GM18498 (cell line): ENCODE measurements around the gene ETV4.
A peak's percentile ranks its signal among the peaks of the same experiment; 100 is the strongest.
"Not testable (repeated sequence)": the region's sequence is repeated elsewhere in the genome, so short reads cannot be mapped to it uniquely, and the experiment has no call there.

Experiments used
- ATAC-seq: cut with Tn5 transposase; IDR thresholded peaks from one replicate; pipeline ENCODE4 v1.9.1; 2021; ENCODE audit warnings: mild to moderate bottlenecking, moderate library complexity; ENCODE audit not compliant: unreplicated experiment

Gene ETV4

GRCh38 chr17:43517615-43518386 lies 28.3 kb downstream of the ETV4 start:
- peak; percentile 71 for ATAC-seq

GRCh38 chr17:43517161-43517560 lies 29.0 kb downstream of the ETV4 start:
- ATAC-seq: peak; percentile 28

GRCh38 chr17:43515656-43516055 lies 30.5 kb downstream of the ETV4 start:
- no peak for ATAC-seq

GRCh38 chr17:43511199-43511598 lies 34.9 kb downstream of the ETV4 start:
- not testable (repeated sequence) for ATAC-seq

GRCh38 chr17:43509440-43509839 lies 36.7 kb downstream of the ETV4 start:
- ATAC-seq: not testable (repeated sequence)

GRCh38 chr17:43490621-43491020 lies 55.5 kb downstream of the ETV4 start:
- no peak for ATAC-seq

GRCh38 chr17:43483674-43484551 lies 62.2 kb downstream of the ETV4 start, which contains the start of gene DHX8:
DHX8 (plus strand) TSS chr17:43483975; CDS start chr17:43484038, 63 bp downstream.
- peak; percentile 94 for ATAC-seq

- ATAC-seq: no peak
Measured at GRCh38 chr17:43482103-43483012, 63.8 kb downstream of the ETV4 start.

GRCh38 chr17:43479948-43480347 lies 66.2 kb downstream of the ETV4 start:
- no peak for ATAC-seq
